Measurements from ENCODE around the gene PKD1.

PKD1 gene

DNA sequence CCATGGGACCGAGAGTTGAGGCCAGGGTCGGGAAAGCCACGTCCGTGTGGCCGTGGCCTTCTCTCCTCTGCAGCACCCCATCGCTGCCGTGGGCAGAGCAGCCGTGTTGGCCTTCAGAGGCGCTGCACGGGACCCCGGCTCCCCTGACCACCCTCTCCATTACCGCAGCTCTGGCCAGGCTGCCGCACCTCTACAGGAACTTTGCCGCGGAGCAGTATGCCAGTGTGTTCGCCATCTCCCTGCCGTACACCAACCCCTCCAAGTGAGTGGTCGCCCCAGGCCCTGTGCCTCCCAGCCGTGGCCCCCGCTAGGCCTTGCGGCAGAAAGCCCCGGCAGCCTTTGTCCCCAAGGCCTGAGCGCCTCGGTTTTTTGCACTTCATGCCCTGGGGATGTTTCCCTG is 60.1 kb downstream of the PKD1 start:
- TF ChIP-seq, protein P1, sequence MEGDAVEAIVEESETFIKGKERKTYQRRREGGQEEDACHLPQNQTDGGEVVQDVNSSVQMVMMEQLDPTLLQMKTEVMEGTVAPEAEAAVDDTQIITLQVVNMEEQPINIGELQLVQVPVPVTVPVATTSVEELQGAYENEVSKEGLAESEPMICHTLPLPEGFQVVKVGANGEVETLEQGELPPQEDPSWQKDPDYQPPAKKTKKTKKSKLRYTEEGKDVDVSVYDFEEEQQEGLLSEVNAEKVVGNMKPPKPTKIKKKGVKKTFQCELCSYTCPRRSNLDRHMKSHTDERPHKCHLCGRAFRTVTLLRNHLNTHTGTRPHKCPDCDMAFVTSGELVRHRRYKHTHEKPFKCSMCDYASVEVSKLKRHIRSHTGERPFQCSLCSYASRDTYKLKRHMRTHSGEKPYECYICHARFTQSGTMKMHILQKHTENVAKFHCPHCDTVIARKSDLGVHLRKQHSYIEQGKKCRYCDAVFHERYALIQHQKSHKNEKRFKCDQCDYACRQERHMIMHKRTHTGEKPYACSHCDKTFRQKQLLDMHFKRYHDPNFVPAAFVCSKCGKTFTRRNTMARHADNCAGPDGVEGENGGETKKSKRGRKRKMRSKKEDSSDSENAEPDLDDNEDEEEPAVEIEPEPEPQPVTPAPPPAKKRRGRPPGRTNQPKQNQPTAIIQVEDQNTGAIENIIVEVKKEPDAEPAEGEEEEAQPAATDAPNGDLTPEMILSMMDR (IDR thresholded peaks at IDR 0.05) = no peak
- no peak for TF ChIP-seq ZFX (IDR thresholded peaks at IDR 0.05; ENCODE audit: borderline replicate concordance)
- no peak overlapping the region for H3K27ac ChIP-seq

DNA sequence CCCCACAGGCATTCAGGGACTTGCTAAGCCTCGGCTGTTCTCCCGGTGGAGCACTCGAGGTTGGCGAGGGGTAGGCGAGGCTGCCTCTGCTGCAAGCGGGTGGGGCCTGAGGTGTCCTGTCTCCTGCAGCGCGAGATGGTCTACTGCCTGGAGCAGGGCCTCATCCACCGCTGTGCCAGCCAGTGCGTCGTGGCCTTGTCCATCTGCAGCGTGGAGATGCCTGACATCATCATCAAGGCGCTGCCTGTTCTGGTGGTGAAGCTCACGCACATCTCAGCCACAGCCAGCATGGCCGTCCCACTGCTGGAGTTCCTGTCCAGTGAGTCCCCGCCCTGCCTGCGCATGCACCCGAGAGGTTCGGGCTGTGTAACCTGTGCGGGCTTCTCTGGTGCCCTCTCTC is 61.6 kb downstream of the PKD1 start:
- no peak overlapping the region for H3K27ac ChIP-seq
- TF ChIP-seq, protein P1 (IDR thresholded peaks at IDR 0.05) = no peak

DNA sequence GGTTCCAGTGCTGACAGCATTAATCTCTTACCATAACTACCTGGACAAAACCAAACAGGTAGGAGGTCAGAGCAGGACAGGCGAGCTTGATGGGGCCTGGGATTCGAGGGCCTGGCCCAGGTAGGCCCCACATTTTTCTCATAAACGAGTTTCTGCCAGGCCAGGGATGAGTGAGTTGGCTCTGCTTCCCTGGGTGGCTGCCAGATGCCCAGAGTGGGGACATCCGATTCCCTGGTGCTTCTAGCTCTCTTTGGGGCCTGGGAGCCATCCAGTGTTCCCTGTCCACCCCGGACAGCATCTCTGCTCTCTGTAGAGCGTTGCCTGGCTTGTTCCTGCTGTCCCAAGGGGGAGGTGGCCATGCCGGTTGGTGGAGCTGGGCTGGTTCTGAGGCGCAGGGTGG is 62.8 kb downstream of the PKD1 start:
- TF ChIP-seq, protein P1 (IDR thresholded peaks at IDR 0.05) = no peak
- no peak for TF ChIP-seq ZFX (IDR thresholded peaks at IDR 0.05; ENCODE audit: borderline replicate concordance)
- H3K27ac ChIP-seq = no peak overlapping the region

DNA sequence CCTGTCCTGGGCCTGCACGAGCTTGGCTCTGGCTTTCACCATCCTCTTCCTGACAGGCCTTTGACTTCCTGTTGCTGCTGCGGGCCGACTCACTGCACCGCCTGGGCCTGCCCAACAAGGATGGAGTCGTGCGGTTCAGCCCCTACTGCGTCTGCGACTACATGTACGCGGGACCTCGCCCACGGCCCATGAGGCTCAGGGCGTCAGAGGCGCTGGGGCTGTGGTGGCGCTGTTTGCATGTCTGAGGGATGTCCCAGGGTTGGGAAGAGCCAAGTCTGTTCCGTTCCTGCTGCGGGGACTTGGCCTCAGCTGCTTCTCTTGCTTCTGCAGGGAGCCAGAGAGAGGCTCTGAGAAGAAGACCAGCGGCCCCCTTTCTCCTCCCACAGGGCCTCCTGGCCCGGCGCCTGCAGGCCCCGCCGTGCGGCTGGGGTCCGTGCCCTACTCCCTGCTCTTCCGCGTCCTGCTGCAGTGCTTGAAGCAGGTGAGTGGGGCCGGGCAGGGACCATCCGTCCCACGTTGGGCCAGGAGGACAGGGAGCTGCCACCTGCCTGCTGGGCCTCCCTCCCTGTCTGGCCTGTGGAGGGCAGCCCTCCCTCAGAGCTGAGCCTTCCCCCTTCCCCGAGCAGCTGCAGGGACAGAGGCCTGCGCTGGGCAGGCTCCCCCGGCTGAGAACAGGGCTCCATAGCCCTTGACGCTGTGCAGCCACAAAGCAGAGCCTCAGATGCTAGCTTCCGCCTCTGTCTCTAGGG is 64.1 kb downstream of the PKD1 start:
- no peak overlapping the region for H3K27ac ChIP-seq
- no peak for TF ChIP-seq ZFX (IDR thresholded peaks at IDR 0.05; ENCODE audit: borderline replicate concordance)
- TF ChIP-seq, protein P1 (IDR thresholded peaks at IDR 0.05) = no peak

DNA sequence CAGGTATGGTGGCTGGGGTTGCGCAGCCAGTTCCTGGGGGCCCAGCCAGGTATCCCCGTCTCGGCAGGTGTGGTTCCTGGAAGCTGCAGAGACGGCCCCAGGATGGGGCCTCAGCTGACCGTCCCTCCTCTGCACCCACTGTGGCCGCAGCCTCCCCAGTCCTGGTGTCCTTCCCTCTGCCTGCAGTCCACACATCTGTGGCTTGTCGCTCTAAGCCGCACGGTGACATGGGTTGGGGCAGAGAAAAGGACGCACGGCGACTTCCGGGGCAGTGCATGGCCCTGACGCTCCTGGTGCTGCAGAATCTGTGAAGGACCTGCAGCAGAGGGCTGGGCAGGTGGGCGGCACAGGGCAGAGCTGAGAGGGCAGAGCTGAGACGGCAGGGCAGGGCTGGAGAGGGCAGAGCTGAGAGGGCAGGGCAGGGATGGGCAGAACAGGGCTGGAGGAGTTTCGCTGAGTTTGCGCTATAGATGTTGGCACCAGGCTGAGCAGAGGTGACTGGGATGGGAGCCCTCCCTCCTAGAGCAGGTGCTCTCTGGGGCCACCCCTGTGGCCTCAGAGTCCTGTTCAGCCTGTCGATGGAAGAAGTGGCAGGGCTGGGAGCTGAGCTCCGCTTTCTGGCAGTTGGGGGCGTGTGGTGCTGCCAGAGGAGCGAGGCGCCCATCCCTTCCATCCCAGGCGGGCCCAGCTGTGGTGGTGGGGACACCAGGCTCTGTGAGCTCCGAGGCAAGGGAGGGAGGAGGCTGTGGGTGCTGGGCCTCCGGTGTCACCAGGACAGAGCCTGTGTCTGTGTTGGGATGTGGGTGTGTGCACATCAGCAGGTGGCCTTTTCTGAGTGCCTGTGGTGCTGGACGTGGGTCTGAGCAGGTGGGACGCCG is 64.9 kb downstream of the PKD1 start:
- no peak overlapping the region for H3K27ac ChIP-seq
- TF ChIP-seq, protein P1 (IDR thresholded peaks at IDR 0.05) = no peak
- no peak for TF ChIP-seq ZFX (IDR thresholded peaks at IDR 0.05; ENCODE audit: borderline replicate concordance)

DNA sequence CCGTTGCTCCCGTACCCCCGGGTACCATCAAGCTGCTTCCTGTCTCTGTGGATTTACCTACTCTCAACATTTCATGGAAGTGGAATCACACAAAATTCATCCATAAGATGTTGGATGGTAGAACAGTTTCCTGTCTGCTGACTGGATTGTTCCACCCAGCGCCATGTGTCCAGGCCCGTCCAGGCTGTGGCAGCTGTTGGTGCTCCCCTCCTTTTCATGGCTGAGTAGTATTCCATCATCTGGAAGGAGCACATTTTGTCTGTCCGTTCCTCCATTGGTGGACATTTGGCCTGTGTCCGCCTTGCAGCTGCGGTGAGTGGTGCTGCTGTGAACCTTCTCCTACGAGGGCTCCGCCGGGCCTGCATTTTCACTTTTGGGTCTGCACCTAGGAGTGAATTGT is 69.6 kb downstream of the PKD1 start:
- H3K27ac ChIP-seq = no peak overlapping the region
- TF ChIP-seq ZFX (IDR thresholded peaks at IDR 0.05; ENCODE audit: borderline replicate concordance) = no peak
- TF ChIP-seq, protein P1 (IDR thresholded peaks at IDR 0.05) = no peak
